ENCODE measurements around the gene B4GALT1. TPM values are rescaled to one million over a fixed set of nuclear protein-coding genes. Genes with fewer than 3 reads are reported as not detected.

Gene B4GALT1
- total and polyA plus RNA-seq, 2 of the 8 experiments (the other 6 are each of a cell fraction or from before 2014, with no cell fraction given) = 12.8 to 18.2 TPM

DNA sequence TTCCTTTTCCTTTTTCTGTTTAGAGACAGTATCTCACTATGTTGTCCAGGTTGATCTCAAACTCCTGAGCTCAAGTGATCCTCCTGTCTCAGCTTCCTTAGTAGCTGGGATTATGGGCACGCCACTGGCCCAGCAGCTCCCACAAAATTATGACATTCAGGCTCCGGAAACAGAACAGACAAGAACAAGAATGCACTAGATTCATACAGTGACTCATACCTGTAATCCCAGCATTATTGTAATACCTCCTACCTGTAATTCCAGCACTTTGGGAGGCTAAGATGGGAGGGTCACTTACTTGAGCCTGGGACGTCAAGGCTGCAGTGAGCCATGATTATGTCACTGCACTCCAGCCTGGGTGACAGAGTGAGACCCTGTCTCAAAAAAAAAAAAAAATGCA, 26.7 kb upstream of the B4GALT1 start (continued):
- TF ChIP-seq, protein P1, sequence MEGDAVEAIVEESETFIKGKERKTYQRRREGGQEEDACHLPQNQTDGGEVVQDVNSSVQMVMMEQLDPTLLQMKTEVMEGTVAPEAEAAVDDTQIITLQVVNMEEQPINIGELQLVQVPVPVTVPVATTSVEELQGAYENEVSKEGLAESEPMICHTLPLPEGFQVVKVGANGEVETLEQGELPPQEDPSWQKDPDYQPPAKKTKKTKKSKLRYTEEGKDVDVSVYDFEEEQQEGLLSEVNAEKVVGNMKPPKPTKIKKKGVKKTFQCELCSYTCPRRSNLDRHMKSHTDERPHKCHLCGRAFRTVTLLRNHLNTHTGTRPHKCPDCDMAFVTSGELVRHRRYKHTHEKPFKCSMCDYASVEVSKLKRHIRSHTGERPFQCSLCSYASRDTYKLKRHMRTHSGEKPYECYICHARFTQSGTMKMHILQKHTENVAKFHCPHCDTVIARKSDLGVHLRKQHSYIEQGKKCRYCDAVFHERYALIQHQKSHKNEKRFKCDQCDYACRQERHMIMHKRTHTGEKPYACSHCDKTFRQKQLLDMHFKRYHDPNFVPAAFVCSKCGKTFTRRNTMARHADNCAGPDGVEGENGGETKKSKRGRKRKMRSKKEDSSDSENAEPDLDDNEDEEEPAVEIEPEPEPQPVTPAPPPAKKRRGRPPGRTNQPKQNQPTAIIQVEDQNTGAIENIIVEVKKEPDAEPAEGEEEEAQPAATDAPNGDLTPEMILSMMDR (IDR thresholded peaks at IDR 0.05; ENCODE audit: control extremely low read depth in 1 of 3, insufficient read depth in 1 of 3, low read depth in 1 of 3, low read length in 3 of 3) = no peak
- no peak for TF ChIP-seq KDM1A (IDR thresholded peaks at IDR 0.05; ENCODE audit: borderline replicate concordance, low read length)
